Hepatic stellate cell (primary cell): ENCODE results near the gene DDX25.

Experiments used
- DNase-seq: peaks from one replicate; pipeline ENCODE4 v3.0.0; 2011; ENCODE audit warnings: low spot score

The DDX25 gene

DNA sequence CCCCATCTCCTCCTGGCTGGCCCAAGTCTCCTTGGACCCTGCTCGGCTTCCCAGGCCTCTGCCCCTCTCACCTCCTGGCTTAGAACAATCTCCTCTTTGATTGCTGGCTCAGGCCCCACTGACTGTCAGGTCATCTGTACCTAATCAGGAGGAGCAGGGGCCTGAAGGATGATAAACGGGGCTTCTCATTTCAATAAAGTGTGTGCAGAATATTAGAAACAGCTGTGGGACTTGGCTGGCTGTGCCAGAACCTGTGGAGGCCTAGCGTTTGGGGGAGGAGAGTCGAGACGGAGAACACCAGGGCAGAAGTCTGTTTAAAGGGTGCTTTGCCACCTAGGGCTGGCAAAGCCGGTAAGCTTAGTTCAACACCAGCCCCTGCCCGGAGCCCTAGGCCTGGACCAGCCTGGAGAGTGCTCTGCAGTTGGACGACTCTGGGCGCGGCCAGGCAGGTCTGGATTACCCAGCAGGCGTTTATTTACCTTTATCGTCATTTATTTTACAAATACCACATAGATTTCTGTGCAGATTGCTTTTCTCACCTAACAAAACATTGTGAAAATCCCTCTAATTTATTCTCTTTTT lies 31.4 kb downstream of the DDX25 start:
- DNase-seq: no peak

DNA sequence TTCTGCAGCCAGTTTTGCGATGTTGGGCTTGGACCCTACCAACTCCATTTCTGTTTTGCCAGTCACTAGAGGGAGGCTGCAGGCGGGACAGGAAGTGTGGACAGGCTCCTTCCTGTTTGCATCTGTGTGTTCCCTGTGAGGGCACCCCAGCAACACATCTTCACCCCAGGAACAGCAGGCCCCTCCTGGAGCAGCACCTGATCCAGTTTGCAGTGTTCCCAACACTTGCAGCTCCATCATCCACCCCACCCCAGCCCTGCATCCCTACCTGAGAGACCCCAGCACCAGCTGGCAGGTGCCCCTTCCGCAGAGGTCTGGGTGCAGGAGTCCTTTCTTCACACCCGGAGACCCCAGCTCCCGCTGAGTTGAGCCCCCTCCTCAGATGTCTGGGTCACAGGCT lies 34.1 kb downstream of the DDX25 start:
- DNase-seq: no peak

DNA sequence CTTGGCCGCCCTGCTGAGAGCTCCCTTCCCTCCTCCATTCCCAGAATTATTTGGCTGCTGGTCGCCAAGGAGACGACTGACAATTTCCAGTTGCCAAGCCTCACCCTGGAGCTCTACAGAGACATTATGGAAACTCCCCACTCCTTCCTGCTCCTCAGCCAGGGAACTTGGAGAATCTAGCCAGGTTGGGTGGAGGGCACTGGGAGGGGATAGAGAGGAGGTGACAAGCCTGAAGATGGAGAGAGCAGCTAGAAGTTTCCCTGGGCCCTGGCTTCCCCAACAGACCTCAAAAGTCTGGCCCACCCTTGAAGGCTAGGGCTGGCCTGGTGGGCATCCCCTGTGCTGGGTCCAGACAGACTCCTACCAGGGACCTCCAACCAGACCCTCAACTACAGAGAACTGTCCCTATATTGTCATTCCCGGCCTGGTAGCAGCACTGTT lies 34.8 kb downstream of the DDX25 start:
- DNase-seq: no peak

- no peak for DNase-seq
These were observed 35.8 kb downstream of the DDX25 start for GRCh38 chr11:125940145-125940544.

GRCh38 chr11:125941267-125941618 lies 36.9 kb downstream of the DDX25 start:
- DNase-seq: no peak

GRCh38 chr11:125941619-125942611 lies 37.6 kb downstream of the DDX25 start:
- peak; percentile 34 for DNase-seq

GRCh38 chr11:125942771-125943428 lies 38.6 kb downstream of the DDX25 start:
- DNase-seq: no peak

DNA sequence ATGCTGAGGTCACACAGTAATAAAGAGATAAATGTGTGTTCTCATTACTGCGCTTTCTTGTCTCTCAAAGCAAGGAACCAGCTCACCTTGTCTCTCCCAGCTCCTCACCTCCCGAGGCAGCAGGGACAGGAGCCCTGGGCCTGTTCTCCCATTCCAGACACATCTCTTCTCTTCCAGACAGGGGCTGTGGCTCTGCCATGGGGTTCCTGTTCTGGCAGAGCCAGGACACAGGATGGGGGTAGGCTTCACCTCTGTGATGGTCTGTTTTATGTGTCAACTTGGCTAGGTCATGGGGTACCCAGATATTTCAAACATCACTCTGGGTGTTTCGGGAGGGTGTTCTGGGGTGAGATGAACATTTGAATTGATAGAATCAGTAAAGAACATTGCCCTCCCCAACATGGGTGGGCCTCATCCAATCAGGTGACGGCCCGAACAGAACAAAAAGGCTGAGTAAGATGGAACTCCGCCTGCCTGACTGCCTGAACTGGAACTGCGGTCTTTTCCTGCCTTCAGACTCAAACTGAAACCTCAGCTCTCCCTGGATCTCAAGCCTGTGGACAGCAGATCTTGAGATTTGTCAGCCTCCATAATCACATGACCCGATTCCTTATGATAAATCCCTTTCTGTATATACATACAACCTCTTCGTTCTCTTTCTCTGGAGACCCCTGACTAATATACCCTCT lies 39.5 kb downstream of the DDX25 start:
- no peak for DNase-seq

- no peak for DNase-seq
These were observed 40.2 kb downstream of the DDX25 start for GRCh38 chr11:125944350-125945010.

DNA sequence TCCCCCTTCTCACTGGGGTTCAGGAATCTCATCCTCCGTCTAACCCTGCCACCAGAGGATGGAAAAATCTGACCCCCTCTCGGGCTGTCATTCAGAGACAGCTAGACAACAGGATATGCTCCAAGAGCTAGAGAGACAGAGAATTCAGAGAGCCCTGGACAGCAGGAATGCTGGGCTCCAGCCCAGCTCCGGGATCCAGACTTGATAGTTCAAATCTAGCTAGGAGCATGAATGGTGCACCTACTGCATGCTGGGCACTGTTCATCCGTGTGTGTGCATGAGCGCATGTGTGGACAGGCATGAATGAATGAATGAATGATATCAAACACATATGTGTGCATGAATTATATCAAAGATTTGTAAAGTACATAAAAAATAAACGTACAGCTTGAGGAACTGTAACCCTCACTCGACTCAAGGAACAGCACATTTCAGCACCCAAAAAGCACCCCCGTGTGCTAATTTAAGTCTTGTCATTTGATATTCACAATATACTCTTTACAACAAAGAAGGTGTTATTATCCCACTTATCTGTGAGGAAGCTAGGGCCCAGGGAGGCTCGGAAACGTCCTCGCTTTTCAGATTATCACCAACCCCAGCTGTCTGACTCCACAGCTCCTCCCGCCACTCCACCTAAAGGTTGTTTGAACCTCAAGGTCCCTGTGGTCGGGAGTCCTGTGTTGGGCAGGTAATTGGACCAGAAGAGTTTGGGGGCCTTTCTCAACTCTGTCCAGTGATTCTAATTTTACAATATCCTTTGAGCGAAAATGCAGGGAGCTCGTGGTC lies 40.9 kb downstream of the DDX25 start:
- no peak for DNase-seq

GRCh38 chr11:125945797-125946520 lies 41.7 kb downstream of the DDX25 start, which contains the start of gene VSIG10L2:
TSS of gene VSIG10L2 (plus strand) at chr11:125946044. CDS start at chr11:125946056, 12 bp downstream.
- no peak for DNase-seq

- no peak for DNase-seq
These were observed 42.6 kb downstream of the DDX25 start for GRCh38 chr11:125946712-125947418.

DNA sequence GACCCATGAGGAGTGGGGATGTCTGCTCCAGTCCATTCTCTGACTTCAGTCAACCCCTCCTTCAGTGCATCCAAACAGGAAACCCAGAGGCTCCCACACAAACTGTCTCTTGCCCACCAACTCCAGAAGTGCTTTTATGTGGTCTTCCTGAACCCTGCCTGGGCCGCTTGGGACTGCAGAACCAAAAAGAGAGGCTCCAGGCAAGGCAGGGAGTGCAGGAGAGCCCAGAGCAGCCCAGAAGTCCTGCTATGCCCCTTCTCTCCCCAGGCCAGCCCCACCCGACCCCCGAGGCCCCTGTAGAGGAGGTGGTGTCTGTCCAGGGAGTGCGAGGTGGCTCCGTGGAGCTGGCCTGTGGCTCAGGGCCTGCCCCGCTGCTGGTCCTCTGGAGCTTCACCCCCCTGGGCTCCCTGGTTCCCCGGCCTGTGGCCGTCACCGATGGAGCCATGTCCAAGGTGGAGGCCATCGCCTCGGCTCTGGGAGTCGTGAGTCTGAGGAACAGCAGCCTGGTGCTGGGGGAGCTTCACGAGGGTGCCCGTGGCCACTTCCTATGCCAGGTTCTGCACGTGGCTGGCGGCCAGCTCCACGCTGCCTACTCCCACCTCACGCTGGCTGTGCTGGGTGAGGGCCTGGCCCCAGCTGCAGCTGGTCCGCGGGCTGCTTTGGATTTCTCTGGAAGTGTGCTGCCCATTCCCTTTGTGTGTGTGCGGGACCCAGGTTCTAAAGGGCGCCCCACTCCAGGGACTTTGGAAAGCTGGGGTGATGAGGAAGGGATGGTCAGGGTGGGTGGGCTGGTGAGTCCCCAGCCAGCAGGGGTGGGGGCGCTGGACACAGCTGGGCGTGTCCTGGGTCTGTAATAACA lies 43.3 kb downstream of the DDX25 start:
- no peak for DNase-seq

DNA sequence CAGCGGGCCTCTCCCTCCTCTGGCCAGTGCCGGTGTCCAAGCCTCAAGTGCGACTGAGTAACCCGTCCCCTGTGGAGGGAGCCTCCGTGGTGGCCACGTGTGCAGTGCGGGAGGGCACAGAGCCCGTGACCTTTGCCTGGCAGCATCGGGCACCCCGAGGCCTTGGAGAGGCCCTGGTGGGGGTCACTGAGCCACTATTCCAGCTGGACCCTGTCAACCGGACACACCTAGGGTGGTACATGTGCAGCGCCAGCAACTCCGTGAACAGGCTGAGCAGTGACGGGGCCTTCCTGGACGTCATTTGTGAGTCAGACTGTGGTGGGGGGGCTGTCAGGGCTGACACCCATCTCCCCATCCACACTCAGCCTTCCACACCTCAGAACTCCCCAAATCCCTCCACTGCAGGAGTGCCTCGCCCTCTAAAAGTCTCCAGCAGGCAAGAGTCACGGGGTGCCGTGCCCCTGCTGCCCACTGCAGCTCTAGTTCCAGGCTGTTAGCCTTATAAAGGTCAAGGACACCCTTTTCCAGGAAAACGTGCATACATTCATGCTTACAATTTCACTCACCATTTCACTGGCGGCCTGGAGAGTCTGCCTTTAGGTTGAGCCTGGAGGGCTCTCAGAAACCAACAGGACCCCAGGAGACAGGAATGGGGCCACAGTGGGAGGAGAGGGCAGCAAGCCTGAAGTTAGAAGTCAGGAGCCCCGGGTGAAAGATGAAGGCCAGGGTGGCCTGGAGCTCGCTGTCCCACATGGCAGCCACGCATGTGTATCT lies 44.2 kb downstream of the DDX25 start:
- no peak for DNase-seq

GRCh38 chr11:125949271-125950177 lies 45.2 kb downstream of the DDX25 start:
- DNase-seq: no peak

DNA sequence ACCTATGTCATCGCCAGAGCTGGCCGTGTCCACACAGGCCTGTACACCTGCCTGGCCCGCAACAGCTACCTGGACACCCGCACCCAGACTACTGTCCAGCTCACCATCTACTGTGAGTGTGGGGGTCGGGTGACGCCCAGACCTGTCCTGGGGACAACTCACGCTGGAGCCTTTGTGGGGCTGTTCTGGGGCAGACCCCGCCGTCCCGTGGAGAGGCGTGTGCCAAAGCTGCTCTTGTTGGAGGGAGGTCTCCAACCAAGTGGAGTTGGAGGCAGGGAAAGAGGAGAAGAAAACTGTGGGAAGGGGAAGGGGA lies 45.8 kb downstream of the DDX25 start:
- no peak for DNase-seq
